Smooth muscle cell (in vitro differentiated cells): ENCODE measurements around the gene MAS1L. TPM values are rescaled to one million over a fixed set of nuclear protein-coding genes. Genes with fewer than 3 reads are reported as not detected.

Source experiments
- DNase-seq: peaks from one replicate; lab custom pipeline; 2025; ENCODE audit not compliant: unreplicated experiment; lab: John Stamatoyannopoulos, UW
- H2AFZ ChIP-seq: fragments of 200-600 bp; sonication (generic); 2 replicates; pipeline ENCODE4 v1.6.0; 2016; ENCODE audit warnings: antibody characterized with exemption, low read depth, mild to moderate bottlenecking
- H3F3A ChIP-seq: fragments of 200-600 bp; sonication (generic); 2 replicates; pipeline ENCODE4 v1.6.0; 2017; ENCODE audit warnings: antibody characterized with exemption, low read depth
- H3K27ac ChIP-seq: fragments of 200-600 bp; sonication (generic); 2 replicates; pipeline ENCODE4 v1.5.1; 2016; ENCODE audit warnings: low read depth, mild to moderate bottlenecking
- H3K27me3 ChIP-seq: fragments of 200-600 bp; sonication (generic); 2 replicates; pipeline ENCODE4 v1.6.1; 2016; ENCODE audit warnings: low read depth, mild to moderate bottlenecking
- H3K36me3 ChIP-seq: fragments of 200-600 bp; sonication (generic); 2 replicates; pipeline ENCODE4 v1.5.1; 2016; ENCODE audit warnings: low read depth
- H3K4me1 ChIP-seq: fragments of 200-600 bp; sonication (generic); 2 replicates; pipeline ENCODE4 v1.5.1; 2016; ENCODE audit warnings: low read depth
- H3K4me2 ChIP-seq: fragments of 200-600 bp; sonication (generic); 2 replicates; pipeline ENCODE4 v1.6.0; 2016; ENCODE audit warnings: mild to moderate bottlenecking
- H3K4me3 ChIP-seq: fragments of 200-600 bp; sonication (generic); 2 replicates; pipeline ENCODE4 v1.5.1; 2016; ENCODE audit warnings: mild to moderate bottlenecking
- H3K79me2 ChIP-seq: fragments of 200-600 bp; sonication (generic); 2 replicates; pipeline ENCODE4 v1.6.0; 2016; ENCODE audit warnings: low read depth, mild to moderate bottlenecking
- H3K9ac ChIP-seq: fragments of 200-600 bp; sonication (generic); 2 replicates; pipeline ENCODE4 v1.6.0; 2016; ENCODE audit warnings: low read depth
- H3K9me3 ChIP-seq: fragments of 200-600 bp; sonication (generic); replicated peaks from 2 replicates; pipeline ENCODE4 v1.5.1; 2016; ENCODE audit warnings: low read depth
- H4K20me1 ChIP-seq: fragments of 200-600 bp; sonication (generic); 2 replicates; pipeline ENCODE4 v1.6.0; 2016; ENCODE audit warnings: low read depth
- CTCF ChIP-seq: fragments of 200-600 bp; sonication (generic); IDR thresholded peaks from 2 replicates; pipeline ENCODE4 v1.5.1; 2017; ENCODE audit warnings: borderline replicate concordance, mild to moderate bottlenecking, antibody characterized with exemption; ENCODE audit not compliant: insufficient read depth, poor library complexity, severe bottlenecking
- WGBS: methylation state at CpG from one replicate; pipeline ENCODE4 v1.1.7; 2016; ENCODE audit warnings: low lambda C conversion rate; 5-methylcytosine and 5-hydroxymethylcytosine counted together
- polyA plus RNA-seq: library from polyadenylated mRNA; unstranded; fragments of >200 nt; fragmentation: Nextera tagmentation; extraction: Ambion mirVana; gene quantifications from 2 replicates; pipeline ENCODE4 v1.2.1, GENCODE V29; 2016
- total RNA-seq: library from RNA; depleted of rRNA; stranded (reverse); fragments of >200 nt; gene quantifications from 2 replicates; pipeline ENCODE4 v1.2.3, GENCODE V29; 2014

The MAS1L gene
- total and polyA plus RNA-seq, 2 experiments from 2014 or later: not detected

- Histone ChIP-seq H4K20me1 (no peaks in the 10 kb centered on the region), H3F3A (no peaks in the 10 kb centered on the region), H3K4me3 (no peak overlapping the region), H3K36me3 (no peaks in the 10 kb centered on the region), H3K4me1 (no peaks in the 10 kb centered on the region), H3K9me3 (no peaks in the 10 kb centered on the region), H2AFZ (no peak overlapping the region), H3K79me2 (no peaks in the 10 kb centered on the region), H3K27me3 (no peaks in the 10 kb centered on the region), H3K4me2 (no peak overlapping the region), H3K27ac (no peak overlapping the region), H3K9ac (no peak overlapping the region)
- 84% methylated on average over 3 of the region's 3 CpGs for WGBS
- DNase-seq: no peak
- no peak for TF ChIP-seq CTCF
Observed at GRCh38 chr6:29490055-29490454, 2.3 kb upstream of the MAS1L start.

GRCh38 chr6:29489286-29489685 lies 1.5 kb upstream of the MAS1L start:
- H3K9ac ChIP-seq: no peak overlapping the region
- H3K27me3 ChIP-seq: no peaks in the 10 kb centered on the region
- no peaks in the 10 kb centered on the region for H4K20me1 ChIP-seq
- TF ChIP-seq CTCF: no peak
- no peak overlapping the region for H3K4me2 ChIP-seq
- WGBS: 93% methylated on average over 8 of the region's 8 CpGs
- H3K27ac ChIP-seq: no peak overlapping the region
- no peak overlapping the region for H2AFZ ChIP-seq
- H3K79me2 ChIP-seq: no peaks in the 10 kb centered on the region
- DNase-seq: no peak
- H3K9me3 ChIP-seq: no peaks in the 10 kb centered on the region
- no peaks in the 10 kb centered on the region for H3K4me1 ChIP-seq
- no peaks in the 10 kb centered on the region for H3K36me3 ChIP-seq
- H3K4me3 ChIP-seq: no peak overlapping the region
- H3F3A ChIP-seq: no peaks in the 10 kb centered on the region

- H3K4me1 ChIP-seq: no peaks in the 10 kb centered on the region
- H3K79me2 ChIP-seq: no peaks in the 10 kb centered on the region
- H3K9me3 ChIP-seq: no peaks in the 10 kb centered on the region
- H3K4me3 ChIP-seq: no peak overlapping the region
- DNase-seq: no peak
- no peaks in the 10 kb centered on the region for H4K20me1 ChIP-seq
- no peaks in the 10 kb centered on the region for H3K27me3 ChIP-seq
- H2AFZ ChIP-seq: no peak overlapping the region
- H3F3A ChIP-seq: no peaks in the 10 kb centered on the region
- H3K9ac ChIP-seq: no peak overlapping the region
- TF ChIP-seq CTCF: no peak
- no peaks in the 10 kb centered on the region for H3K36me3 ChIP-seq
- H3K27ac ChIP-seq: no peak overlapping the region
- no peak overlapping the region for H3K4me2 ChIP-seq
Observed at GRCh38 chr6:29488874-29489273, 1.1 kb upstream of the MAS1L start.

- Histone ChIP-seq H3K9ac (no peak overlapping the region), H2AFZ (no peak overlapping the region)
- WGBS: 88% methylated on average over 5 of the region's 5 CpGs
Observed at GRCh38 chr6:29487131-29487530, 625 bp downstream of the MAS1L start.

More at GRCh38 chr6:29487131-29487530, 625 bp downstream of the MAS1L start:
- Histone ChIP-seq H3K4me2 (no peak overlapping the region), H3K36me3 (no peaks in the 10 kb centered on the region), H3K27me3 (no peaks in the 10 kb centered on the region), H3K4me1 (no peaks in the 10 kb centered on the region), H3K79me2 (no peaks in the 10 kb centered on the region), H3K4me3 (no peak overlapping the region), H4K20me1 (no peaks in the 10 kb centered on the region), H3F3A (no peaks in the 10 kb centered on the region), H3K9me3 (no peaks in the 10 kb centered on the region), H3K27ac (no peak overlapping the region)
- no peak for DNase-seq
- TF ChIP-seq CTCF: no peak
